Prostate gland (tissue), 2 donors: ENCODE measurements around the gene FBLIM1. TPM values are rescaled to one million over a fixed set of nuclear protein-coding genes. Genes with fewer than 3 reads are reported as not detected.

ENCODE experiments used
- DNase-seq: peaks from one replicate; pipeline ENCODE4 v3.0.0-alpha.2; 2019; ENCODE audit warnings: low spot score
- H3K27ac ChIP-seq, 2 donors: fragments of 200-600 bp; sonication (generic); 2 replicates each; pipeline ENCODE4 v1.5.1; 2017 to 2019
- H3K27me3 ChIP-seq: fragments of 200-600 bp; sonication (generic); replicated peaks from 2 replicates; pipeline ENCODE4 v1.5.1; 2019; ENCODE audit not compliant: insufficient read depth
- H3K36me3 ChIP-seq, 2 donors: fragments of 200-600 bp; sonication (generic); 1 replicate in 1 of 2; 2 replicates in 1 of 2; pipeline versions ENCODE4 v1.5.1 to v1.8.1; 2017 to 2019
- H3K4me1 ChIP-seq: fragments of 200-600 bp; sonication (generic); replicated peaks from 2 replicates; pipeline ENCODE4 v1.5.1; 2019
- H3K4me3 ChIP-seq, 2 donors: fragments of 200-600 bp; sonication (generic); 2 replicates each; pipeline ENCODE4 v1.5.1; 2017 to 2019
- H3K9me3 ChIP-seq: fragments of 200-600 bp; sonication (generic); 2 replicates; pipeline ENCODE4 v1.5.1; 2017
- CTCF ChIP-seq, 4 experiments: fragments of 200-600 bp in 2 of 4; fragments of 450-650 bp in 2 of 4; sonication (generic) in 2 of 4; IDR thresholded peaks; 1 replicate in 3 of 4; 2 replicates in 1 of 4; pipeline ENCODE4 v1.5.1; 2016 to 2019; ENCODE audit warnings: antibody characterized with exemption in 4 of 4, mild to moderate bottlenecking in 2 of 4, moderate library complexity in 2 of 4
- POLR2A ChIP-seq: fragments of 450-650 bp; IDR thresholded peaks from one replicate; pipeline ENCODE4 v1.6.1; 2016; ENCODE audit warnings: antibody characterized with exemption, mild to moderate bottlenecking
- POLR2AphosphoS5 ChIP-seq: sonication (generic); formaldehyde crosslinking; IDR thresholded peaks from one replicate; pipeline ENCODE4 v1.6.1; 2017; ENCODE audit warnings: antibody characterized with exemption
- whole genome bisulfite sequencing: methylation state at CpG from one replicate; pipeline ENCODE4 v1.1.5; 2018; 5-methylcytosine and 5-hydroxymethylcytosine counted together
- intact Hi-C: fragments of 100-400 bp; cut with DNase I; formaldehyde crosslinking; loops from one replicate; pipeline ENCODE4 v1.14.2; 2022
- total RNA-seq, 2 donors: library from RNA; depleted of rRNA; stranded (reverse); fragments of >200 nt; gene quantifications; one replicate each; pipeline ENCODE4 v1.1.0, GENCODE V29; 2016

The FBLIM1 gene
- total RNA-seq, 2 donors from 2014 or later = 33.1 to 111 TPM

GRCh38 chr1:15726508-15726907 lies 32.1 kb upstream of the FBLIM1 start:
- Histone ChIP-seq H3K4me1 (no peaks in the 10 kb centered on the region), H3K4me3 (no peak overlapping the region), H3K36me3 (peaks cover 0 to 37% of the 10 kb centered on the region in 2 donors), H3K9me3 (no peaks in the 10 kb centered on the region), H3K27me3 (no peaks in the 10 kb centered on the region), H3K27ac (no peak overlapping the region)
- TF ChIP-seq POLR2AphosphoS5 (no peak), POLR2A (no peak), CTCF (IDR thresholded peaks at IDR 0.05) (no peak)
- intact Hi-C loops = no loop called here
- 87% methylated on average over 9 of the region's 9 CpGs for WGBS
- DNase-seq = no peak

DNA sequence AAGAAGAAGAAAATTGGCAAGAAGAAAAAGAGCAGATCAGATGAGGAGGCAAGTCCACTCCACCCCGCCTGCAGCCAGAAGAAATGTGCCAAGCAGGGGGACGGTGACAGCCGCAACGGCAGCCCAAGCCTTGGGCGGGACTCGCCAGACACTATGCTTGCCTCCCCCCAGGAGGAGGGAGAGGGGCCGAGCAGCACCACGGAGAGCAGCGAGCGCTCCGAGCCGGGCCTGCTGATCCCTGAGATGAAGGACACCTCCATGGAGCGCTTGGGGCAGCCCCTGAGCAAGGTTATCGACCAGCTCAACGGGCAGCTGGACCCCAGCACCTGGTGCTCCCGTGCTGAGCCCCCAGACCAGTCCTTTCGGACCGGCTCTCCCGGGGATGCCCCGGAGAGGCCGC lies 31.6 kb upstream of the FBLIM1 start:
- no peak overlapping the region for H3K27ac ChIP-seq
- no peak for TF ChIP-seq POLR2A
- no peak for TF ChIP-seq CTCF (IDR thresholded peaks at IDR 0.05)
- no peak for TF ChIP-seq POLR2AphosphoS5
- no peaks in the 10 kb centered on the region for H3K27me3 ChIP-seq
- intact Hi-C loops = no loop called here
- no peak for DNase-seq
- WGBS = 78% methylated on average over 18 of the region's 21 CpGs
- no peaks in the 10 kb centered on the region for H3K9me3 ChIP-seq
- peaks cover 0 to 41% of the 10 kb centered on the region in 2 donors for H3K36me3 ChIP-seq
- H3K4me1 ChIP-seq = no peaks in the 10 kb centered on the region
- no peak overlapping the region for H3K4me3 ChIP-seq

- no peaks in the 10 kb centered on the region for H3K9me3 ChIP-seq
- no peak for TF ChIP-seq CTCF (IDR thresholded peaks at IDR 0.05)
- no peak for TF ChIP-seq POLR2AphosphoS5
- TF ChIP-seq POLR2A = no peak
- no peak overlapping the region for H3K4me3 ChIP-seq
- no peak overlapping the region for H3K27ac ChIP-seq
- H3K4me1 ChIP-seq = no peaks in the 10 kb centered on the region
- intact Hi-C loops = no loop called here
- no peak for DNase-seq
- H3K36me3 ChIP-seq = peaks cover 0 to 41% of the 10 kb centered on the region in 2 donors
- 76% methylated on average over 13 of the region's 13 CpGs for WGBS
- H3K27me3 ChIP-seq = no peaks in the 10 kb centered on the region
Measured at GRCh38 chr1:15727424-15727823, 31.2 kb upstream of the FBLIM1 start.

- intact Hi-C loops = no loop called here
- no peak for DNase-seq
- no peak overlapping the region for H3K27ac ChIP-seq
- no peak overlapping the region for H3K4me3 ChIP-seq
- TF ChIP-seq POLR2A (no peak), CTCF (IDR thresholded peaks at IDR 0.05) (no peak), POLR2AphosphoS5 (no peak)
- H3K27me3 ChIP-seq = no peaks in the 10 kb centered on the region
- WGBS = 88% methylated on average over 23 of the region's 23 CpGs
- H3K9me3 ChIP-seq = no peaks in the 10 kb centered on the region
- H3K36me3 ChIP-seq = peaks cover 0 to 41% of the 10 kb centered on the region in 2 donors
- no peaks in the 10 kb centered on the region for H3K4me1 ChIP-seq
Measured at GRCh38 chr1:15727866-15728534, 30.6 kb upstream of the FBLIM1 start.

DNA sequence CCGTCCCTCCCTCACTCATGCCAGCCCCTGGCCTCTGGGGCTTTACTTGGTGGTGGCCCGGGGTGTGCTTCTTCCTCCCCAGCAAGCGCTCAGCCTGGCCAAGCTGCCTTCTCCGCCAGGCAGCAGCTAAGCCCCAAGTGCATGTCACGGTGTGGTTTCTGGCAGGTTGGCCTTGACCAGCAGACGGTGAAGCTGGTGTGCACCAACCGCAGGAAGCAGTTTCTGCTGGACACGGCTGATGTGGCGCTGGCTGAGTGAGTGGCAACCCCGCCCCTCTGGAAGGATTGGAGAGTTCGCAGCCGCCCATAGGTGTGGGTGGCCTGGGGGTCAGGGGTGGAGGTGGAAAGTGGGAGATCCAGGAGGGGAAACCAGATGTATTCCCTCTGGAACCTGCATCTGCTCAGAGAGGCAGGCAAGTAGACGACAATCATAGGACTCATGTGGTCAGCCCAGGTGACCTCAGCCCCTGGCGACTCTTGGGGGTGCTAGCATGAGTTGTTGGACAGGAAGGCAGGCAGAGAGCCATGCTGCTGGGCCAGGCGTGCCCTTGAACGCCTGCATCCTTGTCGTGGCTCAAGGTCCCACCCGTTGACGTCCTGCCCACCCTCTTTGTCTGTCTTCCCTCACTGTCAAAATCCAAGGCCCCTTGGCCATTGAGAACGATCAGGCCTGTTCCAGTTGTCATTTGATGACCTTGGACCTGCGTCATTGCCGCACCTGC lies 29.5 kb upstream of the FBLIM1 start:
- TF ChIP-seq POLR2AphosphoS5 = no peak
- no peak for TF ChIP-seq POLR2A
- TF ChIP-seq CTCF (IDR thresholded peaks at IDR 0.05) = no peak
- WGBS = 87% methylated on average over 22 of the region's 22 CpGs
- H3K4me3 ChIP-seq = no peak overlapping the region
- no peaks in the 10 kb centered on the region for H3K27me3 ChIP-seq
- no peaks in the 10 kb centered on the region for H3K9me3 ChIP-seq
- intact Hi-C loops = no loop called here
- H3K36me3 ChIP-seq = peaks cover 0 to 41% of the 10 kb centered on the region in 2 donors
- no peak overlapping the region for H3K27ac ChIP-seq
- H3K4me1 ChIP-seq = no peaks in the 10 kb centered on the region
- no peak for DNase-seq
